NCI-H1417 (cell line): Measurements from ENCODE around the gene OPTC.

Experiments used
- DNase-seq, 3 experiments: peaks; one replicate each; lab custom pipeline; 2025; lab: John Stamatoyannopoulos, UW

The OPTC gene

GRCh38 chr1:203493901-203494300 is at the start of gene OPTC:
OPTC (plus strand) TSS chr1:203494153; CDS start chr1:203496006, 1,853 bp downstream.
- DNase-seq, result no peak

- DNase-seq, result no peak
Measured at GRCh38 chr1:203444171-203444576, 49.8 kb upstream of the OPTC start.

GRCh38 chr1:203447151-203447550 is 46.8 kb upstream of the OPTC start:
- no peak for DNase-seq

- peak in 1 of 3 experiments; percentile 37 for DNase-seq
Measured at GRCh38 chr1:203447598-203447997, 46.4 kb upstream of the OPTC start.

- peak in 2 of 3 experiments; percentile 89 to 98 for DNase-seq
Measured at GRCh38 chr1:203448521-203449061, 45.4 kb upstream of the OPTC start.

- DNase-seq, result peak in 1 of 3 experiments; percentile 46
Measured at GRCh38 chr1:203450001-203450400, 44.0 kb upstream of the OPTC start.

GRCh38 chr1:203450479-203451149 is 43.3 kb upstream of the OPTC start:
- DNase-seq, result no peak

GRCh38 chr1:203451836-203452784 is 41.8 kb upstream of the OPTC start:
- no peak for DNase-seq

- peak in 1 of 3 experiments; percentile 39 for DNase-seq
Measured at GRCh38 chr1:203453016-203453415, 40.9 kb upstream of the OPTC start.

GRCh38 chr1:203453616-203454015 is 40.3 kb upstream of the OPTC start:
- peak in 2 of 3 experiments; percentile 19 to 62 for DNase-seq

GRCh38 chr1:203454986-203455471 is 38.9 kb upstream of the OPTC start:
- no peak for DNase-seq

- DNase-seq, result no peak
Measured at GRCh38 chr1:203455706-203456105, 38.2 kb upstream of the OPTC start.

- DNase-seq, result no peak
Measured at GRCh38 chr1:203456577-203456976, 37.4 kb upstream of the OPTC start.

GRCh38 chr1:203458078-203458477 is 35.9 kb upstream of the OPTC start:
- DNase-seq, result no peak

- peak in 1 of 3 experiments; percentile 40 for DNase-seq
Measured at GRCh38 chr1:203459671-203460201, 34.2 kb upstream of the OPTC start.

GRCh38 chr1:203461717-203462116 is 32.2 kb upstream of the OPTC start:
- DNase-seq, result peak in 2 of 3 experiments; percentile 82 to 95

- no peak for DNase-seq
Measured at GRCh38 chr1:203462143-203462542, 31.8 kb upstream of the OPTC start.

GRCh38 chr1:203462878-203463277 is 31.1 kb upstream of the OPTC start:
- DNase-seq, result no peak

GRCh38 chr1:203463469-203464062 is 30.4 kb upstream of the OPTC start:
- DNase-seq, result peak in 1 of 3 experiments; percentile 51

GRCh38 chr1:203464226-203464625 is 29.7 kb upstream of the OPTC start:
- DNase-seq, result peak; percentile 54 to 85 (median 72)

GRCh38 chr1:203464743-203465142 is 29.2 kb upstream of the OPTC start:
- DNase-seq, result no peak
